NCI-H2227 treated with DMSO at 0.1 percent for 48 hours (cell line): ENCODE results near the gene DNAAF5.

Experiments
- DNase-seq: peaks from one replicate; lab custom pipeline; 2025; lab: John Stamatoyannopoulos, UW

DNAAF5 gene

DNA sequence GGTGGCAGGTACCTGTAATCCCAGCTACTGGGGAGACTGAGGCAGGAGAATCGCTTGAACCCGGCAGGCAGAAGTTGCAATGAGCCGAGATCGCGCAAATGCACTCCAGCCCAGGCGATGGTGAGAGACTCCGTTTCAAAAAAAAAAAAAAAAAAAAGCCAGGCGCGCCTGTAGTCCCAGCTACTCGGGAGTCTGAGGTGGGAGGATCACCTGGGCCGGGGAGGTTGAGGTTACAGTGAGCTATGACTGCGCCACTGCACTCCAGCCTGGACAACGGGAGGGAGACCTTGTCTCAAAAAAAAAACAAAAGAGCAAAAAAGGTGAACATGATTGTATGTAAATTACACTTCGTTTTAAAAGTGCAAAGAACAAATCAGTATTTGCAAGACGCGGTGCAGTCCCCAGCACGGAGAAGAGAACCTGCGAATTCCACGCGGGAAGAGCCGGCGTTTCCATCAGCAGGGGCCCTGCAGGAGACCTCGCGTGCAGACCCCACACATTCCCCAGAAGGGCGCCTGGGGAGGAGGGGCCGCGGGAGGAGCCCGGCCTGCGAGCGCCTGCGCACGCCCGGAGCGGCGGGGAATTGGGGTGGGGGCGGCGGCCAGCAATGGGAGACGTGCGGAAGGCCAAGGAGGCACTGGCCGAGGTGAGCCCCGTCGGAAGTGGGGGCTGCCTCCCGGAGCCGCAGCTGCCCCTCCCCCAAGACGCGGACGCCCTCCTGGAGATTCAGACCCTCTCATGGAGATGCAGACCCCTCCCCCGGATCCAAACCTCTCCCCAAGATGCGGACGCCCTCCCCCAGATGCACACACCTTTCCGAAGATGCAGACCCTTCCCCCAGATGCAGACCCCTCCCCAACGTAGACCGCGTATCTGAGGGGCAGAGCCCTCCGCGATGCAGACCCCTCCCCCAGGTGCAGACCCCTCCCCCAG is 89.1 kb downstream of the DNAAF5 start:
- DNase-seq = peak; percentile 78

DNA sequence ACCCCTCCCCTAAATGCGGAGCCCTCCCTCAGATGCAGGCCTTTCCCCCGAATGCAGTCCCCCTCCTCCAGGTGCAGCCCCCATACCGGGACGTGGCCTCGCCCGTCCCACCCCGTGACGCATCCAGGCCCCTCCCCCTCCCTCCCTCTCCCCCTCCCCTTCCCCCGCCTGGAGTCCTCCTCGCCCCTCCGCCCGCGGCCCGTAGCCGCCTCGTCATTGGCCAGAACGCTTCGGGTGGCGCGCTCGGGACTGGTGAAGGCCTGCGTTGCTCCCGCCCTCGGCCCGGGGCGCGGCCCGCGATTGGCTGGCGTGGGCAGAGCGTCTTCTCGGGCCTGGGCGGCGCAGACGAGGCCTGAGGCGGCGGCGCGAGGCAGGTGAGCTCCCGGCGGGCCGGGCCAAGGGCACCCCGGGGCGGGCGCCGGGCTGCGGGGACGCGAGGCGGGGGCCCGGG is 89.8 kb downstream of the DNAAF5 start:
- DNase-seq = peak; percentile 86

DNA sequence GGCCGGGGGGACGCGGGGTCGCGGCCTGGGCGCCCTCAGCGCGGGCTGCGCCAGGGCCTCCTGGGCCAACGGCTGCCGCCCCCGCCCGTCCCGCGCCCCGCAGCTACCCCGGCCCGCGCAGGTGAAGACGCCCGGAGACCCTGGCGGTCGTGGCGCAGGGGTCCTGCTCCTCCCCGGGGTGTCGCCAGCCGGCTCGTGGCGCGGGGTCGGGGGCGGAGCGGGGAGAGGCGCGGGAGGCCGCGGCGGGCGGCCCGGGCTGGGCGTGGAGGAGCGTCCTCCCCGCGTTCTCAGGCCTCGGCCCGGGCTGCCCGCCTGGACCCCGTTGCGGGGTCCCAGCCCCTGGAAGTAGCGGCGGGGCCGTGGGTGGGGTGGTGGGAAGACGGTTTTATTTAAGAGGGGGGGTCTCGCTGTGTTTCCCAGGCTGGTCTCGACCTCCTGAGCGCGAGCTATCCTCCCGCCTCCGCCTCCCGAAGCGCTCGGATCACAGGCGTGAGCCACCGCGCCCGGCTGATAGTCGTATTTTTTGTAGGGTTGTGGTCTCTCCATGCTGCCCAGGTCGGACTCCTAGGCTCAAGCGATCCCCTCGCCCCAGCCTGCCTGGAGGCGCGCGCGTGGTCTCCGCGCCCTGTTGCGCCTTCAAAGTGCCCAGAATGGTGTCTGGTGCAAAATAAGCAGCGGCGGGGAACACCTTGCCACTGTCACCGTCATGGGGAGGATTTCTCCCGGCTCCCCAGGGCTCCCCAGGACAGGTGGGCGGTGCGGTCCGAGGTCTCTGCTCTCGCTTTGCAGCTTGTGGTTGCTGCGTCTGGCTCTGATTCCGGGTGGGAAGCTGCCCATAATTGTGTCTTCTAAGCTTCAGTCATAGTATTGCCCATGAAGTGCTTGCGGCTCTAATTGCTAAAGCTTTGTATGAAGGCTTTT is 90.5 kb downstream of the DNAAF5 start:
- peak; percentile 25 for DNase-seq

DNA sequence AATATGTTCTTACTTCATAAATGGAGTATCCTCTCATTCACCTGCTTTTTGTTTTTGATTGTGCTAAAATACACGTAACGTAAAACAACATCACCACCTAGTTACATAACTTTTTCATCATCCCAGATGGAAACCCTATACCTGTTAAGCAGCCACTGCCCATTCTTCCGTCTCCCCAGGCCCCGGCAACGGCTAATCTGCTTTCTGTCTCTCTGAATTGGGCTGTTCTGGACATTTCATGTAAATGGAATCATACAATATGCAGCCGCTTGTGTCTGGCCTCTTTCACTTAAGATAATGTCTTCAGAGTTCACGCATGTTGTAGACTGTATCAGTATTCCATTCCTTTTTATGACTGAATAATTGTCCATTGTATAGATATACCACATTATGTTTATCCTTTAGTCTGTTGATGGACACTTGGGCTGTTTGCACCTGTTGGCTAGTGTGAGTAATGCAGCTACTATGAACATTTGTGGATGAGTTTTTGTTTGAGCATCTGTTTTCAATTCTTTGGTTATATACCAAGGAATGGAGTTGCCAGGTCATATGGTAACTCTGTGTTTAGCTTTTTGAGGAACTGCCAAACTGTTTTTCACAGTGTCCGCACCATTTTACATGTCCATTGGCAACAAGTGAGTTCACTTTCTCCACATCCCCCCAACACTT is 91.7 kb downstream of the DNAAF5 start:
- DNase-seq = no peak

DNA sequence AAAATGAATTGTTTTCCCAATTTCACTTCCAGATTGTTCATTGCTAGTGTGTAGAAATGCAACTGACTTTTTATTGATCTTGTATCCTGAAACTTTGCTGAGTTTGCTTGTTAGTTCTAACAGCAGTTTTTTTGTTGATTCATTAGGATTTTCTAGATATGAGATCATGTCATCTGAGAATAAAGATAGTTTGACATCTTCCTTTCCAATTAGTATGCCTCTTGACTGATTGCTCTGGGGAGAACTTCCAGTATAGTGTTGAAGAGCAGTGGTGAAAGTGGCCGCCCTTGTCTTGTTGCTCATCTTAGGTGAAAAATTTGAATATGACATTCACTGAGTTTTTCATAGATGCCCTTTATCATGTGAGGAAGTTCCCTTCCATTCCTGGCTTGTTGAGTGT is 93.8 kb downstream of the DNAAF5 start:
- no peak for DNase-seq

DNA sequence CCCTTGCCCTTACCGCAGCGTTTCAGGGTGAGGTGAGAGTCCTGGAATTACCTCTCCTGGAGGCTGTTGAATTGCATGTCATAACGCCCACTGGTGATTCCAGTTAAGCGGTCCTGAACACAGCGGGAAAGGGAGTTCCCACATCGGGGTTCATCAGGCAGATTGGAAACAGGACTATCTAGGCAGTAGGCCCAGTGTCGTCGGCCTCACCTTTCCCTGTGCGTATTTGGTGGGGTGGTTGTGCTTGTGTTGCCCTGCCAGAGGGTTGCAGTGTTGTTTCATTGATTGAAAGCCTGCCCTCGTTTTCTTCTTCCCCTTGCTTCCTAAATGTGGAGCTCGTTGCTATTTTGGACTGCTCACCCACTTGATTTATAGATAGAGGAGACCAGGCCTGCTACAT is 95.2 kb downstream of the DNAAF5 start:
- no peak for DNase-seq

DNA sequence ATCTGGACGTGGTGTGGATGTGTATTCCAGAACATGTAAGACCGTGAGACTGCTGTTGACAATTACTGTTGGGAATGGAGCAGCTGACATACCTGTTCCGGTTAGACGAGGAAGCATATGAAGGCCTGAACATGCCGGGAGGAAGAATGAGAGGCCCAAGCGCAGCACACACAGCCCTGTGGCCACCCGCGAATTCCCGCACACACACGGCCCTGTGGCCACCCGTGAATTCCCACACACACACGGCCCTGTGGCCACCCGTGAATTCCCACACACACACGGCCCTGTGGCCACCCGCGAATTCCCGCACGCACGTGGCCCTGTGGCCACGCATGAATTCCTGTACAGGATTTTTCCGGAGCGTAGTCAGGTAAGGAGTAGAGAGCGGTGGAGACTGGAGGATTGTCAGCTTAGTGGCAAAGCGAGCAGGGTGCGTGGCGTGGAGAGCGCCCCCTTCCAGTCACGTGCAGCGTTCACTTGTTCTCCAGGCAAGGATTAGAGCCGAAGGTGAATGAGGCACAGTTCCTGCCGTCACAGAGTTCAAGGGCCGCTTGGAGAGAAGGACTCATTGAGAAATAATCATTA is 96.3 kb downstream of the DNAAF5 start:
- DNase-seq = no peak

DNA sequence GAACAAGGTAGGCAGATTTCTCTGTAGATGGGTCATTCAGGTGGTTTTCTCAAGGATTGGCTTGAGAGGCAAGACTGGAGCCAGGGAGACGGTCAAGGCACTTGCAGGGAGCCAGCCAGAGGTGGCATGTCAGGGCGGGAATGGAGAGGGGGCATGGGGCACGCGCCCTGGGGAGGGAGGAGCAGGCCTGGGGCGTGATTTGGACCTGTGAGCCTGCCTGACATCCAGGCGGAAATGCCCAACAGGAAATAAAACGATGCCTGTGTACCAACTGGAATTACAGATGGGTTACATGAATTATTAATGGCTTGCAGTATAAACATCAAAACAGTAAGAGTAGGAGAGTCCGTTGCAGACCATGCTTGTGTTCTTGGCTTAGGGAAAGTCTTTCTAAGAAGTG is 97.2 kb downstream of the DNAAF5 start:
- DNase-seq = no peak

DNA sequence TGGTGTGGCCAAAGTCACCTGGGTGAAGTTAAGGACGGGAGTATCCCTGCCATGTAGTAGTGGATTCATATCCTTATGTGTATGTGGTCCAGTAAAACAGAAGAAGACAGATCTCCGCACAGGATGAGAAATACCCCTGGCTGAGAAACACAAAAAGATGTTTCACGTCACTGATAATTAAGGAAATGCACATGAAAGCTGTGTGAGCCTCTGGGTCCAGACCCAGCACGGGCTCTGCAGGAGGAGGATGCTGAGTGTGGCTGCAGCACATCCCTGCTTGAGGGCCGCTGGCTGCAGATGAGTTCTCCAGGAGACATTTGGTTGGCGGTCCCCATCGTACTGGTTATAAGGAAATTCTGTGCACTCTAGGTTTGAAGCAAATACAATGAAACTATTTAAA is 97.6 kb downstream of the DNAAF5 start:
- DNase-seq = no peak

DNA sequence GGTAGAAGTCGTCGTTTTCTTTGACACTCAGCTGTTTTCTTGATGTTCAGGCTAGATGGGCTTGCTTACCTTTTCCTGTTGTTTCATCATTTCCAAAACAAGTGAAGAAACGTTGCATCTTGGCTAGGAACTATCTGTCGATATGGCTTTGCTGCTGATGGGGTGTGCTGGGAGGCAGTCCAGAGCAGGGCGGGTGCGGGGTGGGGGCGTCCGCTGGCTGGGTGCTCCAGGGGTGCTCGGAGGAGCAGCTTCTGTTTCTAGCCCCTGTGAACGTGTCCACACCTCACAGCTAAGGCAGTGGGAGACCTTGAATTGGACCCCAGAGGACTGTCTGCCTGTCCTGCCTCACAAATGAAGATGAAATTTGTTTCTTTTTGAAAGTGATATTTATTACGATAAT is 98.2 kb downstream of the DNAAF5 start:
- DNase-seq = no peak

DNA sequence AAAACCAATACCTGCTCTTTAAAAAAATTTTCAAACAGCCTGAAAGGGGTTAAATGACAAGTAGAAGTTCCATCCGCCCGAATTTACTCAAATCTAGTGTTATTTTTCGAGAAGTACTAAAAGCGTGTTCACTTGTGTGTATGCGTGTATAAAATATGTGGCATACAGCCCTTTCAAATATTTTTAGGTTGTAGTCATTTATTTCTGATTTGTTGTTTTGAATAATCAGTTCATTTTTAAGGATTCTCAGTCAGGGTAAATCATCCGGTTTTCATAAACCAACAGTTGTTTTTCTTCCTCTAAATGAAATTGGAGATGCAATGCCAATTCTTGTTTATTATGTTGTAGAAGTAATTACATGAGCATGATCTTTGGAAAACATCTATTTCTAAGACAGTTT is 98.9 kb downstream of the DNAAF5 start:
- DNase-seq = no peak

DNA sequence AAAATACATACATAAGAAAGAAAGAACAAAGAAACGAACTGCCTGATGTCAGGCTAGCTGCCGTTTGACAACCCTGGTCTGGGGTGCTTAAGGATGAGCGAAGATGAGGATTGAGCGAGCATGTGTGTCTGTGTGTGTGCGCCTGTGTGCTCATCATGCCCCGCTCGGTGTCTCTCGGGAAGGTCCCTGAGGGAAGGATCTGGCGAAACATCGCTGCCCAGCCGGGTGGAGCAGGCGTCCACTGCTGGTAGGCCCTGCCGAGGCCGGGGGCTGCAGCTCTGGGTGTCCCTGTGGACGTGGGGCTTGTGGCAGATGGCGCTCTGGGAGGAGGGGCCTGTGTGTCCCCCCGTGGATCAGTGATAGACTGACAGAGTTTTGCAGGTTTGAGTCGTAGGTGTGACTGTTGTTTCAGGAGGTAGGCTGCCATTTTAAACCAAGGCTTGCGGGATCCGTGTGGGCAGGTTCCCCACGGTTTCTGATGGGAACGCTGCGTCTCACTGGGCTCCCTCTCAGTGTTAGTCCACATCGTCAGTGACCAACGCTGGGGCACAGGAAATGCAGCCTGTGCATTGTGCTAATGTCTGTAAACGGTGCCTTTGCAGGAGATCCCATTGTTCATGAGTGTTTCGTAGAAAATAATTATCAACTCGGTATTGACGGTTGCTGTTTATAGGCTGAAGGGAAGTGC is 99.9 kb downstream of the DNAAF5 start:
- peak; percentile 34 for DNase-seq

DNA sequence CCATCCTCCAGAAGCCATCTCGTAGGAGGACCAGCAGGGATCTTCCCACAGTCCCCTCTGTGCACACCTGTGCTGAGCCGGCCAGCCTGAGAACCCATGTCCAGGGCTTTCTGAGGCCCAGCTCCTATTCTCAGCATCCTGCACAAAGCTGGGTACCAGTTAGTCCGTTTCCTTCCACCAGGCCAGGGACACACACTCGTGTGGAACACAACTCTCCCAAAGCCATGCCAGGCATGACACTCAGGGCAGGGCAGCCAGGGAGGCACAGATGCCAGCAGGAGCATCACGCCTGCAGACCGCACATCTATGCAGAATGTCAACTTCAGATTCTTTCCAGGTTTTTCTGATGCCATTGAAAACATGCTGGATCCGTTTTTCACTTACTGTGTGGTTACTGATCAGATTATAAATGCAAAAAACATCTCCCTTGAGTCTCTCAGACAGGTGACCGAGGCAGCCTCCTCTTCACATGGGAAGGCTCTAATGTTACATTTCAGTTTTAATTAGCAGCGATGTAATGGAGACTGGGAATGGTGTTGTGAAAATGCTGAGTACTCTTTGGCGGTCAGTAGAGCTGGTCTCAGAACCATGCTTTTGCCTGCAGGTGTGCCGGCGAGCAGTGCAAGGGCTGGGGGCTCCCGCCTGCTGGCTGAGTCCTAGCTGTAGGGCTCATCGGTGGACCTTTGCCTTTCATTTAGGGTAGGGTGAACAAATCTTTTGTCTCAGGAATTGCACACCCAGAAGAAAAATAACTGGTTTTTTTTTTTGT is 102.5 kb downstream of the DNAAF5 start:
- no peak for DNase-seq

DNA sequence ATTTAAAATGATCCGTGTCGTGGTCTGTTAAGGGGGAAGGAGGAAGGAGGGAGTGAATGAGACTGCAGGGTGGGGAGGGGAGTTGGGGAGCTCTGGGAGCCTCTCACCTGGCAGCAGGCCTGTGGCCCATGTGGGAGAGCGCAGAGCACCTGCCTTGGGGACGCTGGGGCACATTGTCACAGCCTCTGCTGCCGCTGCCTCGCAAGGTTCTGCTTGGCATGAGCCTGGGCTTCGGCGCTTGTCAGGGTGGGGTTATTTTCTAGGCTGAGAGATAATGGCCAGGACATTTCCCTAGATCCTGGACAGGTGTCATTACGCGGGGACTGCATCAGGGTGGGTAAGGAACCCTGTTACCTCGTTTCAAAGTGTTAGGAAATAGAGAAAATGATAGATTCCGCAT is 103.6 kb downstream of the DNAAF5 start:
- no peak for DNase-seq

DNA sequence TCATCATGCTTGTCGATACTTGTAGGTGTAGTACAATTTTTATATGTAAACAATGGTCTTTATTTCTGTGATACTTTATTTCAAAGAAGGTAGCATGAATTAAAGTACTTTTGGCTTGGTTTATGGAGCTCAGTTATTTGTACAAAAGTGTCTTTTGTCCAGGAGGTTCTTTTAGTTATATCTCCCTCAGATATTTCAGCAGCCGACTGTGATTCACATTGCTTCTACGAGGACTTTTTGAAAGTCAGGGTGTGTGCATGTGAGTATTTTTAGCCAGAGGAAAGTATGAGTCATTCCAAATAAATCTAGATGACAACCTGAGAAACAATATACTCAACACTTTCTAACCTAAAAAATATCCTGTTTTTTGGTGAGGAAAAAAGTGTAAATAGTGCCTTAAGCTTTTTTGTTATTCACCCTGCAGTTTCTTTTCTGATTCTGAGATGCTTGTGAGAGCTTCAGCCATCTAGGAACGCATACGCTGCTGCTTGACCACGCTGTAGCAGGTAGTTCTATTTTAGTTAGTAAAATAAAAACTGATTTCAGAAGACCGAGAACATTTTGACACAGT is 105.2 kb downstream of the DNAAF5 start:
- no peak for DNase-seq

DNA sequence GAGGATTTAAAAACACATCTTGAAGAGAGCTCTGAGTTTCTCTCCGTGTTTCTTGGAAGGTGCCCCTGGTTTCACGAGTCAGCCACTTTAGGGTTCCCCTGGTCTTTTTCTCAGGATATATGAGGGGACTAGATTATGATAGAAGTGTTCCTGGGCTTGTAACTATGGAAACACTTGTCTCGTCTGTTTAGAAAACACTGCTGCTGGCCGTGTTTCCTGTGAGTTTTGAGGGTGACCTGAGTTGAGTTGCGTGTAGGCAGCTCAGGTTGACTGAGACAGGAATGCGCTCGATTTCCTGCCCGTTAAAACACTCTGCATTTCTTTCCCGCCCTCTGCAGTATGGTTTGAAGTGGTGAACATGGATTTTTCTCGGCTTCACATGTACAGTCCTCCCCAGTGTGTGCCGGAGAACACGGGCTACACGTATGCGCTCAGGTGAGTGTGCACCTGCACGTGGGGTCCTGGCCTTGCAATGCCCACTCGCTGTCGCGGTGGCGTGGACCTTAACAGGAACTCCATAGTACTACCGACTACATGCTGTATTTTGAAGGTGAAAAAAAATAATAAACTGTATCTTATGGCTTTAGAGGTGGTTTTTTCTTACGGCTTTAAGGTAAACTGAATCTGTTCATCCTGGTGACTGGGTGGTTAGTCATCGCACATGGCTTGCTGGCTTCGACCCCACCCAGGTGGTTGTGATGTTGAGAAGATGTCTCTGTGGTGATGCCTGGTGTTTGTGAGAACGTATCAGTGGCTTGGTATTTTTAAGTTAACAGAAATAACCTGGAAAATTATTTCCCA is 105.9 kb downstream of the DNAAF5 start, which contains the start of gene SUN1:
Gene SUN1, plus strand, starts transcription at position 310 of the 801 bp plus-strand sequence. Its CDS starts 49 bp downstream, at position 359.
- no peak for DNase-seq

DNA sequence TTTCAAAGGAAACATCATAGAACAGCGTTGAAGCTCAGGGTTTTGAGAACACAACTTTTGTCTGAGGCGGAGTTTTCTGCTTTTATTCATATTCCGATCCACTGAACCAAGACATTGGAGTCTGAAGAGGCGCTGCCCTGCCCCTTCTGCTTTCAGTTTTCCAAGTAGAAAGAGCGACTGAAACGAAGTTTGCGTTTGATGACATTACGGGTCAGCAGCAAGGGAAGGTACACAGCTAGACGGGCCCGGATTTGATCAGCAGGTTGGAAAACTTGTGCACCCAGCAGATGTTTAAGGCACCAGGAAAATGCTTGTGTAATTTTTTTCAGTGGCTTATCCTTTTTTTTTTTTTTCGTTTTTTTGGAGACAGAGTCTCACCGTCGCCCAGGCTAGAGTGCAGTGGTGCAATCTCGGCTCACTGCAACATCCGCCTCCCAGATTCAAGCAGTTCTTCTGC is 106.5 kb downstream of the DNAAF5 start:
- no peak for DNase-seq

DNA sequence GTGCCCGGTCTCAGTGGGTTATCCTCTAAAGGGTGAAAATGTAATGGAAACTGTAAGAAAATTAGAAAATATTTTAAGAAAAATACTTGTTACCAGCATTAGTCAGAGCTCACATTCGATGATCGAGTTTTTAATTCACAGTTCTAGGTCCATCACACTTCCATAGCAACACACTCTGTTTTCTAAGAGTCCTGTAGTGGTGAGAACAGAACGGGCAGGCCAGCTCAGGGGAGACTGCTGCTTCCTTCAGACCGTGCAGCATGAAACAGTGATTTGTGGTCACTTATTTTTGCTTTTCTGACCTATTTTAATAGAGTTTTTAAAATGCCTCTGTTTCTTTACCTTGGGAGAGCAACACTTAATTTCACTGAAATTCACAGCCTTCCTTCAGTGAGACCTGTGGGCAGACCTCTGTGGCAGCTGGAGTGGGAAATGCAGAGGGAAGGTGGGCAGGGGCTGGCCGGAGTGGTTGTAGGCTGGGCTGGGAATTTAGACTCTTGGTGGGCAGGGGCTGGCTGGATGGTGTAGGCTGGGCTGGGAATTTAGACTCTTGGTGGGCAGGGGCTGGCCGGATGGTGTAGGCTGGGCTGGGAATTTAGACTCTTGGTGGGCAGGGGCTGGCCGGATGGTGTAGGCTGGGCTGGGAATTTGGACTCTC is 107.2 kb downstream of the DNAAF5 start:
- no peak for DNase-seq

DNA sequence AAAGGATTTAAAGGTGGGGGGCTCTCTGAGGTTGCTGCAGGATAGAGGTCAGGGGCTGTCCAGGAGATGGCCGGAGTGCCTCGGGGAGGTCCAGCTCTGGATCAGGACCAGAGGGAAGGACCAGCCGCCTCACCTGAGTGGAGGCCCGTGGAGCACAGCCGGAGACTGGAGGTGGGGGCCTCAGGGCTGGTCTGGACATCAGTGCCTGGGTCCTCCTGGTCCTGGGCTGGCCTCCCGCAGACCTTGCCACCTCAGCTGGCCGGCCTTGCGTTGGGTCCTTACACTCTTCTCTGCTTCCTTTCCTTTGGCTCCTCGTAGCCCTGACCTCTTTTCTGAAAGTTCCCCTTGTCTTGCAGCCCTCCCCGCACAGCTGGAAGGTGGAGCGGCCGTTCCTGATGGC is 107.8 kb downstream of the DNAAF5 start:
- no peak for DNase-seq
